H4 (cell line): ENCODE measurements around the gene TRIM28. TPM values are rescaled to one million over a fixed set of nuclear protein-coding genes. Genes with fewer than 3 reads are reported as not detected.

ENCODE experiments used
- DNase-seq: peaks from one replicate; pipeline ENCODE4 v3.0.0-alpha.2; 2015; ENCODE audit warnings: low spot score
- total RNA-seq: library from RNA; depleted of rRNA; stranded (reverse); fragments of >200 nt; shearing (Covaris generic); gene quantifications from 2 replicates; pipeline ENCODE4 v1.2.3, GENCODE V29; 2014

Gene TRIM28
- total RNA-seq, 1 experiment from 2014 or later: 416 TPM

DNA sequence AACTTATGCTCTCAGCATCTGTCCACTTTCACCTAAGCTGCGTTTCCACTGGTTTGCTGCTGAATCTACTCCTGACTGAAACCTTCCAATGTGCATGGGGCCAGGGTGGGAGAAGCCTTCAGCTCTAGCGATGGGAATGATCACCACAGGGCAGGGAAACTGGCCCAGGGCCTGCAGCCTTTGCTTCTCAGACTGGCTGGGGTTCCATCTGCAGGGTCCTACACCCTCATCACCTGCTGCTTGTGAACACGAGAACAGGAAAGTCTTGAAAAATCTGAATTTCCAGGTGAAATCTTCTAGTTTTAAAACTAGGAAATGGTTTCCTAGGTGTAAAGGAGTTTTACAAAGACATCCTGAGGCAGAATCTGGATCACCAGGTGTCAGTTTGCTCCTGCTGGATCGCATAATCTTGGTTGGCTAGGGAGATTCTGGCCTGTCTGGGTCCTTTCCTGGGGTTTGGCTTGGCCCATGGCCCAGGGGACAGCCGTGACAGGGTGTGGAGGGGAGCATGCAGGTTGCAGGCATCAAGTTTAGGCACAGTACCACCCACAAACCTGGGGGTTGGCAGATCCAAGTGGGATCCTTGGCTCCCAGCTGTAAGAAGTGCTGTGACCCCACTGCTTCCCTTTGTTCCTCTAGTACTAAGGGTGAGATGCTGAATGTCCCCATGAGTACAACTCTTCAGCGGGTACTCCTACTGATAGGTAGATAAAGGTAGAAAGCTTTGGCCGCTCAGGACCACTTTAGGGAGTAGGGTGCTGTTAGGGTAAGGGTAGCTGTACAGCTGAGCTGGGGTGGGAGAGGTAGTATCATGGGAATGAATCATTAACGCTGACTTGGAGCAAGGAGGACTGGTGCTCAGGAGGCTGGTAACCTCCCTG is 16.4 kb downstream of the TRIM28 start:
- no peak for DNase-seq

GRCh38 chr19:58560921-58561320 is 17.1 kb downstream of the TRIM28 start:
- DNase-seq: no peak

DNA sequence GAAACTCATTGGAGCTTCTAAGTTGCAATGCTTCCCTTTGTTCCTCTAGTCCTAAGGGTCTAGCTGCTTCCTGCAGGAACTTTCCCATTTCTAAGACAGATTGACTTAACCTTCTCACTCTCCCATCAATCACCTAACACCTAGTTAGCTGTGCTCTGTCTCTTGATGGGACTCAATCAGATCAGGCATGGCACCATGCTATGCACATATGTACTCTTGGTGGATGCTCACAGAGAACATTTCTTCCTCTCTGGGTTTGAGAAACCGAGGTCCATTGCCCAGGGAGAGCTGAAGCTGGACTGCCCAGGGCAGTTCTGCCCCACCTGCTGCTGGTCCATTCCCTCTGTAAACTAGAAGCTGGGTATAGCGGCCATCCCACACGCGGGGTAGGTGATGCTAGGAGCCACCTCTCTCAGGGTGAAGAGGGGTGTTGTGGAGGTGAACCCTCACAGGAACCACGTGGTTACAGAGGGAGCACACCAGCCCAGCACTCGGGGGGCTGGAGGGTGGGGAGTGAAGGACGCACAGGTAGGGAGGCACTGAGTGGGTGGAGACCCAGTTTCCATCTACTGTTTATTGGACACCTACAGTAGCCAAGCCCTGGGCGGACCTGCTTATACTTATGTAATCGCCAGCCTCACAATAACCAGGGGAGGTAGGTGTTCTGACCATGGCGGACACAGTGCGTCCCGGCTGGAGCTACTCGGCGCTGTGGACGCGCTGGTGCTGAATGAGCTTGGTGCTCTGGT is 17.7 kb downstream of the TRIM28 start:
- DNase-seq: no peak

DNA sequence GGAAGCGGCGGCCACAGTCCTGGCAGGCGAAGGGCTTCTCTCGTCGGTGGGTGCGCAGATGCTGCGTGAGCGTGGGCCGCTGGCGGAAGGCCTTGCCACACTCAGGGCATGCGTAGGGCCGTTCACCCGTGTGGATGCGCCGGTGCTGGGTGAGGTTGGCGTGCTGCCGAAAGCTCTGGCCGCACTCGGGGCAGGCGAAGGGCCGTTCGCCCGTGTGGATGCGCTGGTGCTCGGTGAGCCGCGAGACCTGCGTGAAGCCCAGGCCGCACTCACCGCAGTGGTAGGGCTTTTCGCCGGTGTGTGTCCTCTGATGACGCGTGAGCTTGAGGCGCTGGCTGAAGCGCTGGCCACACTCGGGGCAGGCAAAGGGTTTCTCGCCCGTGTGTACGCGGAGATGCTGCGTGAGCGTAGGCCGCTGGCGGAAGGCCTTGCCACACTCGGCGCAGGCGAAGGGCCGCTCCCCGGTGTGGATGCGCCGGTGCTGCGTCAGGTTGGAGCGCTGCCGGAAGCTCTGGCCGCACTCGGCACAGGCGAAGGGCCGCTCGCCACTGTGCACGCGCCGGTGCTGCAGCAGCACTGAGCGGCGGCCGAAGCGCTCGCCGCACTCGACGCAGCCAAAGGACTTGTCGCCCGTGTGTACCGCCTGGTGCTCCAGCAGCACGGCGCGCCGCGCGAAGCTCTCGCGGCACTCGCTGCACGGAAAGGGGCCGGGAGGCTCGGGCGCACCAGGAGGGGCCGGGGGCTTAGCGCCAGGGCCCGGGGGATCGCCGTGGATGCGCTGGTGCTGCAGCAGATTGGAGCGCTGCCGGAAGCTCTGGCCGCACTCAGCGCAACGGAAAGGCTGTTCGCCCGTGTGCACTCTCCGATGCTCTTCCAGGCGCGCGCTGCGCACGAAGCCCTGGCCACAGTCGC is 18.5 kb downstream of the TRIM28 start:
- DNase-seq: no peak

- DNase-seq: no peak
These were observed 19.2 kb downstream of the TRIM28 start for GRCh38 chr19:58563034-58563573.

DNA sequence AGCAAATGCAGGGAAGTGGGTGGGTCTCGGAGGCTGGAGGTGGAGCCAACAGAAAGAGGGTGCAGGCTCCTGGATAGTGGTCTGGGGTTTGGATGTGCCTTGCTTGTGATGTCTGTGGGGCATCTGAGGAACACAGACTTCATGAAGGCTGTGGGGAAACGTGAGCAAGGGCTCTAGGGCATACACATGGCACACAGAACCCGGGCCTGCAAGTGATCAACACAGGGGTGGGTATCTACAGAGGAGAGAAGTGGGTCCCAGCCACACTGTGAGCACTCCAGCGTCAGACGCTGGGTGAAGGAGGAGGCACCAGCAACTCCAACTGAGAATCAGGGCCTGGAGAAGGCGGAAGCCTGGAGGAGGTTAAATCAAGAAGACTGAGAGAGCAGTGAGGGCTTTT is 20.0 kb downstream of the TRIM28 start:
- DNase-seq: no peak

- no peak for DNase-seq
These were observed 23.1 kb downstream of the TRIM28 start for GRCh38 chr19:58566989-58567388.

- DNase-seq: no peak
These were observed 24.7 kb downstream of the TRIM28 start for GRCh38 chr19:58568453-58569130.

DNA sequence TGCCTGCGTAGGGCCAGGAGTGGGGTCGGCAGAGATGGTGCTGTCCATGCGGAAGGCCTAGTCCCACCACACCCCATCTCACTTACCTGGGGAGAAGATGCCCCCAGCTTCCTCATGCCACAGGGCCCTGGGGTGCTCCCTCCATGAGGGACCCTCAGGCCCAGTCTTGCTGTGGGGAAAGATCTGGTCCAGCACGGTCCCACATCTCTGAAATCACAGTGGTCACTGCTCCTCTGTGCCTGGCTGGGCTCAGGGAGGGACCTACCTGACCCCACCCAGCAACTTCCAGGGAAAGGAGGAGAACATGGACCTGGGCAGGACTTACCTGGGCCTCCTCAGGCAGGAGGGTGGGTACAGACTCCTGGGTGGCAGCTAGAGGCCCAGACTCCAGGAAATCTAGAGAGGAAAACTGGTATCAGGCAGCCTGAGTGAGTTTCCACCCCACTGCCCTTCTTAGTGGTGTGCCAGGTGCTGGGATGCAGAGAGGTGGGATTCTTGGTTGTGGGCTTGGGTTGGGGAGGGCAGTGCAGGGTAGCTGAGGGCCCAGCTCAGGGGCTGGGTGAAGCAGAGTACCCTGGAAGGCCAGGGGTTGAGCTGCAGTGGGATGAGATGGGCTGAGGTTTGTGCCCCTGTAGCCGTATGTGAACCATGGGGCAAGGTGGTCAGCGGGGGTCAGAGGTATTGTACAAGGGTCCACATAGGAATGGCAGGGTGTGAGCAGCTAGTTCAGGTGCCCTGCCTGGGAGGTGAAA is 25.5 kb downstream of the TRIM28 start:
- DNase-seq: no peak

DNA sequence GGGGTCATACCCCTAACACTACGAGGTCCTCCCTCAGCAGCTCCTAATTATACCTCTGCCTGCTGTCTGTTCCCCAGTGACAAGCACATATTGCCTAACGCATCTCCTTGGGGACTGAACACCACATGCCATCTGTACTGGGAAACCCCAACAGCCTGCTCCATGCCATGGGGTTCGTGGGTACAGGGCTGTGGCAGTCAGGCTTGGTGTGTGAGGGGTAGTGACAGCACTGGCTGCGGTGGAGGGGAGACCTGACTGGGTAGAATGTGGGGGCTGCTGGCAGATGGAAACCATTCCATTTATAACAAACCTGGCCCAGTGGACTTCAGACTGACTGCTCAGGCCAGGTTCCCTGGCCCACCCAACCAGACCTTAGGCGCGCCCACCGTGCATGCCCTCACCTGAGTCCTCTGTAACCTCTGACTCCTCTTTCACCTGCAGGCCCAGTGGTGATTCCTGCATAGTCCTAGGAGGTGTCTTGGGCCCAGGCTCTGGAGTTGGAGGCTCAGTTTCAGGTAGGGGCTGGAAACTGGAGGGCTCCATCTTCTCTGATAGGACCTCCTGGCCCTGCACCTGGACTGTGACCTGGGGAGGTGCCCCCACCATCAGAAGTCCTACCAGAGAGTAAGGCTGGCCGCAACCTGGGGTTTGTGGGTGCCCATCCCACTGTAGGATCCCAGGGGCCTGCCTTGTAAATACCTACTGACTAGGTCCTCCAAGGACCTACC is 26.2 kb downstream of the TRIM28 start:
- no peak for DNase-seq

DNA sequence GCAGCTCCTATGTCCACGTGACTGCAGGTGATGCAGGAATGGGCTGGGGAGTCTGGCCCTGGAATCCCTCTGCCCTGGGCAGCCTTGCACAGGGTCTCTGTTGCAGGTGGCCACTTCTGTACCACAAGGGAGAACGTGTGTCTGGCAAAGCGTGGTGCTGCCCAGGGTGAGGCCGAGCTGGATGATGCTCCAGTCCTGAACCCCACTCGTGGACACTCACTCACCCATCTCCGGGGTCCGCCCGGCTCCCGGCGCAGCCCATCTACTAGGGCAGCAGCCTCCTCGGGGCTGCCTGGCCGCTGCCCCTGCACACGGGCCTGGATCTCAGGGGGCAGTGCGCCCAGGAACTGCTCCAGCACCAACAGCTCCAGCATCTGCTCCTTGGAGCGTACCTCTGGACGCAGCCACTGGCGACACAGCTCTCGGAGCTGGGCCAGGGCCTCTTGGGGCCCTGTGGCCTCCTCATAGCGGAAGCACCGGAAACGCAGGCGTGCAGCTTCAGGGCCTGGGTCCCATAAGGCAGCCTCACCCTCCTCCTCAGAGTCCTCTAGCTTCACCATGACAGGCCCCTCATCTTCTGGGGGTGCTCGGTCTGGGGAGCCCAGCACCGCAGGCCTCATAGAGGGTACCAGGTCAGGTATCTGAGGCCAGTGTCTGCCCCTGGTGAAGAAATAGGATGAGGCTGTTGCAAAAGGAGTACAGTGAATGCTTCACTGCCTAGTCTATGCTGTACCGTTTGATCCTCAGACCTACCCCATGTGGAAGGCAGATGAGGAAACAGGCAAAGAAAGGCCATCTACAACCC is 27.1 kb downstream of the TRIM28 start:
- no peak for DNase-seq

GRCh38 chr19:58571575-58571947 is 27.7 kb downstream of the TRIM28 start:
- no peak for DNase-seq

GRCh38 chr19:58572026-58572817 is 28.4 kb downstream of the TRIM28 start:
- DNase-seq: no peak

DNA sequence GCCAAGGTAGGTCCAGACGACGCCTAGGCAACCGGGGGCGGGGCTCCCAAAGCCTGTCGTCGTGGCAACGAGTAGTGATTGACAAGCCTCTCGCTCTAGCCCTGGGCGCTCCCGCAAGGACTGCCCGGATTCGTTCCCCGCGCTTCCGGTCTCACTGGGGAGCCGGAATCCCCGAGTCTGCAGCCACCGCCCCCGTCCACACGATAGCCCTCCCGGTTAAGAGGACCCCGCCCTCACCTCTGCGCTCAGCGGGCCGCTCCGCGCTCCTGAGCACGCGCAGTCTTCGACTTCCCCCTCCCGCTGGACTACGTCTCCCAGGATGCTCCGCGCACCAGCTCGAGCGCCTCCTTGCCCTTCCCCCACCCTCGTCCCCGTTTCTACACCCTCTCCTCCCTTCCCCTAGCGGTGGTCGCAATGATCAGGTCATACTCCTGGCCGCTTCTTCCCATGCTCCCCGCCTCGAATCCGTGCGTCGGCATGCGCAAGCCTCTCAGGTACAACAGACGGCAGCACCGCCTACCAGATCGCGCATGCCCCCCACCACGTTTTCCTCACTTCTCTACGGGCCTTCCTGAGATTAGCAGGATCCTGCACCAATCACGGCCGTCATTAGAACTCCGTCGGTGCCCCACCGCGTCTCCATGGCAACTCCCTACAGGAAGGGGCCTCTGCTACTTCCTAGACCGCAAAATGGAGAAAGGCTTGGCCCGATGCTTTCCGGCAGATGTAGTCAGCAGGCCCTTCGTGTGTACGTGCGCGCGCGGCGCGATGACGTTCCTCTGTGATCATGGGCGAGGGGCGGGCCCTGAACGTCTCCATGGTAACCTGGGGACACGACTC is 29.2 kb downstream of the TRIM28 start, which contains the start of gene MZF1:
MZF1 (minus strand) TSS at position 518 of the 840 bp plus-strand sequence. CDS start 1,946 bp downstream, outside the sequence.
- DNase-seq: peak; percentile 100

- DNase-seq: no peak
These were observed 29.8 kb downstream of the TRIM28 start for GRCh38 chr19:58573658-58574164.

GRCh38 chr19:58575183-58576041 is 31.5 kb downstream of the TRIM28 start:
- peak; percentile 94 for DNase-seq
